Uterus (tissue), 4 donors: ENCODE measurements around the gene ANGEL1. TPM values are rescaled to one million over a fixed set of nuclear protein-coding genes. Genes with fewer than 3 reads are reported as not detected.

Experiments used
- DNase-seq, 2 donors: peaks; one replicate each; pipeline ENCODE4 v3.0.0-alpha.2; 2019 to 2020
- H3K27ac ChIP-seq, 2 donors: fragments of 200-600 bp; sonication (generic); 1 replicate in 1 of 2; 2 replicates in 1 of 2; pipeline ENCODE4 v1.5.1; 2016 to 2018
- H3K27me3 ChIP-seq, 2 donors: fragments of 200-600 bp; sonication (generic); one replicate each; pipeline ENCODE4 v1.5.1; 2018 to 2019; ENCODE audit warnings: control low read depth in 1 of 2
- H3K36me3 ChIP-seq, 2 donors: fragments of 200-600 bp; sonication (generic); one replicate each; pipeline ENCODE4 v1.5.1; 2019; ENCODE audit warnings: control low read depth in 1 of 2
- H3K4me1 ChIP-seq, 2 donors: fragments of 200-600 bp; sonication (generic); one replicate each; pipeline ENCODE4 v1.5.1; 2018 to 2019; ENCODE audit warnings: control low read depth in 1 of 2
- H3K4me3 ChIP-seq, 2 donors: fragments of 200-600 bp; sonication (generic); 1 replicate in 1 of 2; 2 replicates in 1 of 2; pipeline ENCODE4 v1.5.1; 2018 to 2019; ENCODE audit warnings: mild to moderate bottlenecking in 1 of 2
- H3K9me3 ChIP-seq, 2 donors: fragments of 200-600 bp; sonication (generic); one replicate each; pipeline ENCODE4 v1.5.1; 2019; ENCODE audit warnings: control low read depth in 1 of 2
- CTCF ChIP-seq, 4 experiments: fragments of 200-600 bp in 2 of 4; fragments of 450-650 bp in 2 of 4; sonication (generic) in 2 of 4; IDR thresholded peaks; one replicate each; pipeline ENCODE4 v1.5.1; 2016 to 2019; ENCODE audit warnings: antibody characterized with exemption in 4 of 4, mild to moderate bottlenecking in 2 of 4, moderate library complexity in 1 of 4
- POLR2A ChIP-seq, 2 donors: fragments of 450-650 bp; IDR thresholded peaks; one replicate each; pipeline ENCODE4 v1.6.1; 2016; ENCODE audit warnings: antibody characterized with exemption in 2 of 2, mild to moderate bottlenecking in 1 of 2, moderate library complexity in 1 of 2
- intact Hi-C: fragments of 100-400 bp; cut with DNase I; formaldehyde crosslinking; loops from one replicate; pipeline ENCODE4 v1.15.1; 2023; ENCODE audit warnings: low total_unique reads
- total RNA-seq, 4 donors: library from RNA; depleted of rRNA in 3 of 4; stranded (reverse); fragments of >200 nt in 3 of 4; gene quantifications; one replicate each; pipeline versions ENCODE4 v1.1.0 to v1.2.4, GENCODE V29; 2014 to 2023
- donor health status: DM: yes; HTN: yes; CAD: no.

Gene ANGEL1
- total RNA-seq, 4 donors from 2014 or later = 4.1 to 24.4 (median 10.5) TPM

DNA sequence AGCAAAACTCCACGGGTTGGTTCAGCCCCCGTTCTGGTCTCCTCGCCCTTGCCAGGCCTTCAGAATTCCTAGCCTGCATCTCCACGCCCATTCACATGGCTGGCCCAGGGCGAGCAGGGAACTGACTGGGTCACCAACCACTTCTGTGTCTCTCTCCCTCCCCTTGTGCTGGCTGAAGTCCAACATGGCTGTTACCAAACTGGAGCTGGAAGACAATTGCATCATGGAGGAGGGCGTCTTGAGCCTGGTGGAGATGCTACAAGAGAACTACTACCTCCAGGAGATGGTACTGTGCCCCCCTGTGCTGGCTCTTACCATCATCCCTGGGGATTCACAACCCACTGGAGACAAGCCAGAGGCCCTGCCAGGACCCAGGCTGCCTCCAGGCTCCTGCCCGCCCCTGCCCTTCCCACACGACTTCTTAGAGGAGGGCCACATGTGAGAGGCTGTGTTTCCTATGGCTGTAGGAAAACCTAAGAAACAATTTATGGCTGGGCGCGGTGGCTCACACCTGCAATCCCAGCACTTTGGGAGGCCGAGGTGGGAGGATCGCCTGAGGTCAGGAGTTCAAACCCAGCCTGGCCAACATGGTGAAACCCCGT is 23.4 kb upstream of the ANGEL1 start:
- DNase-seq = no peak
- Histone ChIP-seq H3K27ac (no peak overlapping the region), H3K9me3 (no peaks in the 10 kb centered on the region), H3K4me1 (no peaks in the 10 kb centered on the region), H3K36me3 (no peaks in the 10 kb centered on the region), H3K4me3 (no peak overlapping the region), H3K27me3 (no peaks in the 10 kb centered on the region)
- TF ChIP-seq POLR2A (IDR thresholded peaks at IDR 0.05) (no peak), CTCF (IDR thresholded peaks at IDR 0.05) (no peak)
- intact Hi-C loops = no loop called here

DNA sequence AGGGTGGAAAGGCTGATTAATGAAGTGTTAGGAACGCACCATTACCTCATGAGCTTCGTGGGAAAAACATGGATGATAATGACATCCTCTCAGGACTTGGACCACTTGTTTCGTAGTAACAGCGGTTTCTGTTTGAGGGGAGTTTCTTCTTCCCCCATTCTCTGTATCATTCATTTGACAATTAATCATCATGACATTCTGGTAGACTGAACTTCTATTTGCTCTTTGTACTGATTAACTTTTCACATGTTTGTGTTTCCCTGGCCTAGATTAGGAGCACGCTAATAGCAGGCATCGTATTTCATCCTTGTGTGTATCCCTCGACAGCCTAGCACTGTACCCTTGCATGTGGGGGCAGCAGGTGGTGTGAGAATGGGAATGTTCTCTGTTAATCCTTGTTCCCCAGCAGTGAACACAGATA is 21.6 kb upstream of the ANGEL1 start:
- Histone ChIP-seq H3K4me3 (no peak overlapping the region), H3K27me3 (no peaks in the 10 kb centered on the region), H3K36me3 (no peaks in the 10 kb centered on the region), H3K9me3 (no peaks in the 10 kb centered on the region), H3K4me1 (no peaks in the 10 kb centered on the region), H3K27ac (no peak overlapping the region)
- DNase-seq = no peak
- intact Hi-C loops = no loop called here
- TF ChIP-seq POLR2A (IDR thresholded peaks at IDR 0.05) (no peak), CTCF (IDR thresholded peaks at IDR 0.05) (no peak)

GRCh38 chr14:76833011-76833410 is 20.3 kb upstream of the ANGEL1 start:
- DNase-seq = no peak
- H3K27ac ChIP-seq = no peak overlapping the region
- H3K36me3 ChIP-seq = no peaks in the 10 kb centered on the region
- no peaks in the 10 kb centered on the region for H3K4me1 ChIP-seq
- no peak for TF ChIP-seq CTCF (IDR thresholded peaks at IDR 0.05)
- no peak for TF ChIP-seq POLR2A (IDR thresholded peaks at IDR 0.05)
- no peaks in the 10 kb centered on the region for H3K9me3 ChIP-seq
- H3K4me3 ChIP-seq = no peak overlapping the region
- intact Hi-C loops = no loop called here
- no peaks in the 10 kb centered on the region for H3K27me3 ChIP-seq

DNA sequence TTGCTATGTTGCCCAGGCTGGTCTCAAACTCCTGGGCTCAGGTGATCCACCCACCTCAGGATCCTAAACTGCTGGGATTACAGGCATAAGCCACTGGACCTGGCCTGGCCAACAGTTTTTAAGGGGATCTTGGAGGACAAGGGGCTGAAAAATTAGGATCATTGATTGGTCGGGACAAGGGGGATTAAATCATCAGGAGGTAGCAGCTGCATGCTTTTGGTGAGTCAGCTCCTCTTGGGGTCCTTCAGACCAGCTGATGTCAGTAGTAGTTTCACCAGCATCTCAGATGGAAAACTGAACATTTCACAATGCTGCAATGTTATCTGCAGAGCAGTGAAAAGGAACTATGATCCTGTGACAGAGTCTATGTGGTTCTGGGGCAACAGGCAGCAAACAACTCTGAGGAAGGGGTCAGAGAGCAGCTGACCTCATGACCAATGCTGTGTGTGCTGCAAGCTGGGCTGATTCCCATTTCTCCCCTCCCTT is 19.9 kb upstream of the ANGEL1 start:
- Histone ChIP-seq H3K9me3 (no peaks in the 10 kb centered on the region), H3K4me3 (no peak overlapping the region), H3K36me3 (no peaks in the 10 kb centered on the region), H3K27me3 (no peaks in the 10 kb centered on the region), H3K4me1 (no peaks in the 10 kb centered on the region), H3K27ac (no peak overlapping the region)
- intact Hi-C loops = no loop called here
- DNase-seq = no peak
- TF ChIP-seq POLR2A (IDR thresholded peaks at IDR 0.05) (no peak), CTCF (IDR thresholded peaks at IDR 0.05) (no peak)

- no peak for TF ChIP-seq POLR2A (IDR thresholded peaks at IDR 0.05)
- TF ChIP-seq CTCF (IDR thresholded peaks at IDR 0.05) = no peak
- H3K27ac ChIP-seq = no peak overlapping the region
- H3K9me3 ChIP-seq = no peaks in the 10 kb centered on the region
- H3K27me3 ChIP-seq = no peaks in the 10 kb centered on the region
- no peaks in the 10 kb centered on the region for H3K36me3 ChIP-seq
- no peak overlapping the region for H3K4me3 ChIP-seq
- intact Hi-C loops = no loop called here
- H3K4me1 ChIP-seq = no peaks in the 10 kb centered on the region
- no peak for DNase-seq
Observed at GRCh38 chr14:76830556-76830955, 17.9 kb upstream of the ANGEL1 start.
